K562 (cell line): ENCODE measurements around the gene ORC3. TPM values are rescaled to one million over a fixed set of nuclear protein-coding genes. Genes with fewer than 3 reads are reported as not detected.
"Not testable (repeated sequence)": the region's sequence is repeated elsewhere in the genome, so short reads cannot be mapped to it uniquely, and the experiment has no call there.

Experiments
- ATAC-seq: fragments of 200-7000 bp; cut with Tn5 transposase; 3 replicates; pipeline ENCODE4 v1.9.1; 2020; ENCODE audit warnings: moderate library complexity
- BruUV-seq: library from RNA; stranded (reverse); fragments of 400-500 nt; replicated peaks from 2 replicates; lab custom pipeline; 2021; lab: Mats Ljungman, UMichigan
- CTCF ChIA-PET: fragments of 300-600 bp; formaldehyde crosslinking; extraction: SDS; loops from one replicate; lab custom pipeline; 2021; ENCODE audit warnings: low intra/inter-chr PET ratio; lab: Yijun Ruan, JAX
- POLR2A ChIA-PET: fragments of 300-600, 350-650 bp; sonication (Branson Sonifier 250); formaldehyde crosslinking; extraction: SDS; loops from one replicate; lab custom pipeline; 2021; ENCODE audit warnings: antibody characterized with exemption, inconsistent platforms; lab: Yijun Ruan, JAX
- DNase-seq, 4 experiments: peaks; one replicate each; pipeline versions ENCODE4 v3.0.0 to v3.0.0-alpha.2; 2011 to 2018; ENCODE audit warnings: low spot score in 3 of 4, mixed read lengths in 3 of 4; ENCODE audit errors: extremely low read depth in 1 of 4
- FAIRE-seq: peaks from 2 replicates; lab custom pipeline; 2011; peaks lifted over from hg19 to GRCh38; lab: Jason Lieb, UNC
- H2AFZ ChIP-seq: 2 replicates; pipeline ENCODE4 v1.6.0; 2011; ENCODE audit warnings: low read depth, low read length, control low read depth, inconsistent platforms
- H3K27ac ChIP-seq: fragments of 200-600 bp; 3 replicates; pipeline ENCODE4 v1.8.0; 2011; ENCODE audit warnings: low read depth, mild to moderate bottlenecking, control low read depth, inconsistent platforms, low read length, moderate library complexity, mixed read lengths; ENCODE audit errors: extremely low read depth
- H3K27me3 ChIP-seq, 2 experiments: fragments of 300-600 bp in 1 of 2; 2 replicates in 1 of 2; 3 replicates in 1 of 2; pipeline versions ENCODE4 v1.6.0 to v1.8.0; 2011; ENCODE audit warnings: inconsistent platforms in 2 of 2, low read length in 2 of 2, mild to moderate bottlenecking in 1 of 2, mixed read lengths in 1 of 2, moderate library complexity in 1 of 2; ENCODE audit not compliant: control insufficient read depth in 2 of 2, insufficient read depth in 2 of 2
- H3K36me3 ChIP-seq: fragments of 300-600 bp; 3 replicates; pipeline ENCODE4 v1.8.0; 2011; ENCODE audit warnings: mild to moderate bottlenecking, low read length, inconsistent platforms; ENCODE audit not compliant: control insufficient read depth, insufficient read depth
- H3K4me1 ChIP-seq, 2 experiments: fragments of 200-600 bp in 1 of 2; replicated peaks in 1 of 2; 2 replicates in 1 of 2; 3 replicates in 1 of 2; pipeline versions ENCODE4 v1.5.1 to v1.8.0; 2011; ENCODE audit warnings: inconsistent platforms in 2 of 2, low read length in 2 of 2, mild to moderate bottlenecking in 1 of 2, mixed read lengths in 1 of 2, moderate library complexity in 1 of 2; ENCODE audit not compliant: control insufficient read depth in 2 of 2, insufficient read depth in 2 of 2
- H3K4me2 ChIP-seq: 2 replicates; pipeline ENCODE4 v1.6.1; 2011; ENCODE audit warnings: low read length, control low read depth, inconsistent platforms, mixed read lengths; ENCODE audit not compliant: insufficient read depth
- H3K4me3 ChIP-seq: fragments of 200-600 bp; sonication (generic), shearing (Covaris generic); 2 replicates; pipeline ENCODE4 v1.5.1; 2016; ENCODE audit warnings: control low read depth, inconsistent platforms
- H3K79me2 ChIP-seq: fragments of 200-600 bp; 3 replicates; pipeline ENCODE4 v1.8.0; 2011; ENCODE audit warnings: low read length, inconsistent platforms; ENCODE audit not compliant: control insufficient read depth, insufficient read depth
- H3K9ac ChIP-seq, 2 experiments: 2 replicates each; pipeline versions ENCODE4 v1.6.0 to v1.6.1; 2011; ENCODE audit warnings: low read depth in 2 of 2, low read length in 2 of 2, control low read depth in 1 of 2, inconsistent platforms in 1 of 2, mild to moderate bottlenecking in 1 of 2, mixed read lengths in 1 of 2; ENCODE audit not compliant: insufficient read depth in 1 of 2
- H3K9me1 ChIP-seq: one replicate; pipeline ENCODE4 v1.6.0; 2011; ENCODE audit warnings: inconsistent platforms, mild to moderate bottlenecking, low read length, moderate library complexity; ENCODE audit not compliant: control insufficient read depth, insufficient read depth
- H3K9me3 ChIP-seq: replicated peaks from 2 replicates; pipeline ENCODE4 v1.5.1; 2011; ENCODE audit warnings: low read depth, low read length, inconsistent platforms; ENCODE audit not compliant: control insufficient read depth, insufficient read depth
- H4K20me1 ChIP-seq: replicated peaks from 2 replicates; pipeline ENCODE4 v1.6.1; 2011; ENCODE audit warnings: low read length, inconsistent platforms, mixed read lengths; ENCODE audit not compliant: control insufficient read depth, insufficient read depth
- ADNP ChIP-seq: fragments of 200-800 bp; sonication (Bioruptor generic); IDR thresholded peaks from 2 replicates; pipeline ENCODE4 v1.6.1; 2016; ENCODE audit warnings: missing genetic modification characterization, missing compliant biosample characterization
- BACH1 ChIP-seq: fragments of 200-800 bp; sonication (Bioruptor generic); IDR thresholded peaks from 2 replicates; pipeline ENCODE4 v1.6.1; 2016; ENCODE audit warnings: missing genetic modification characterization, missing compliant biosample characterization
- BCOR ChIP-seq: fragments of 450-650 bp; IDR thresholded peaks from 2 replicates; pipeline ENCODE4 v1.6.1; 2016
- GATAD2B ChIP-seq: fragments of 450-650 bp; IDR thresholded peaks from 2 replicates; pipeline ENCODE4 v1.6.1; 2017; ENCODE audit warnings: mild to moderate bottlenecking, borderline replicate concordance
- LEF1 ChIP-seq: fragments of 450-650 bp; IDR thresholded peaks from 2 replicates; pipeline ENCODE4 v1.6.1; 2016; ENCODE audit warnings: mild to moderate bottlenecking
- POLR2H ChIP-seq: IDR thresholded peaks from 2 replicates; pipeline ENCODE4 v1.6.1; 2016; ENCODE audit warnings: missing genetic modification characterization, low read depth, mild to moderate bottlenecking, control low read depth, missing compliant biosample characterization, moderate library complexity
- RAD21 ChIP-seq, 2 experiments: fragments of 250-450 bp in 1 of 2; fragments of 450-650 bp in 1 of 2; sonication (Bioruptor Pico) in 1 of 2; formaldehyde crosslinking in 1 of 2; IDR thresholded peaks in 1 of 2; conservative IDR thresholded peaks in 1 of 2; 2 replicates each; pipeline versions ENCODE4 v1.4.0 to v1.8.0; 2020 to 2022; ENCODE audit warnings: mild to moderate bottlenecking in 2 of 2, moderate library complexity in 1 of 2
- RAD51 ChIP-seq: fragments of 450-650 bp; IDR thresholded peaks from 2 replicates; pipeline ENCODE4 v1.7.1; 2016; ENCODE audit warnings: low read depth, mild to moderate bottlenecking, borderline replicate concordance
- RFX7 ChIP-seq: fragments of 250-450 bp; sonication (Bioruptor Pico); IDR thresholded peaks from 2 replicates; pipeline ENCODE4 v1.5.1; 2021; ENCODE audit warnings: mild to moderate bottlenecking
- SMARCA4 ChIP-seq: fragments of 450-650 bp; IDR thresholded peaks from 2 replicates; pipeline ENCODE4 v1.6.1; 2016
- ZNF280A ChIP-seq: fragments of 450-650 bp; IDR thresholded peaks from 2 replicates; pipeline ENCODE4 v1.6.1; 2018; ENCODE audit warnings: mild to moderate bottlenecking, low read depth; ENCODE audit not compliant: partially characterized antibody
- WGBS: fragments of 100-300 bp; shearing (Covaris generic); methylation state at CpG from one replicate; pipeline ENCODE4 v1.1.6; 2016; ENCODE audit warnings: low coverage, mixed read lengths; ENCODE audit not compliant: insufficient coverage; ENCODE audit errors: missing lambda C conversion rate; 5-methylcytosine and 5-hydroxymethylcytosine counted together
- in situ Hi-C: fragments of 300-500 bp; cut with MboI; formaldehyde crosslinking; loops from 4 replicates; pipeline ENCODE4 v1.15.0; 2018; ENCODE audit warnings: inconsistent platforms, mixed read lengths
- intact Hi-C: fragments of 100-400 bp; cut with micrococcal nuclease; formaldehyde crosslinking; loops from 2 replicates; pipeline ENCODE4 v1.14.2; 2022
- polyA plus RNA-seq, 8 experiments: library from polyadenylated mRNA; depleted of rRNA in 4 of 8; stranded (reverse) in 5 of 8; unstranded in 3 of 8; fragments of >200 nt; fragmentation: Nextera tagmentation in 2 of 8; fragmentation: Illumina TruSeq in 1 of 8; extraction: Ambion mirVana in 2 of 8; extraction: Trizol in 1 of 8; gene quantifications; 2 replicates each; pipeline versions ENCODE4 v1.2.1 to v1.2.3, GENCODE V29; 2011 to 2014; ENCODE audit warnings: inconsistent platforms in 1 of 8, missing spikeins in 1 of 8
- total RNA-seq, 7 experiments: library from RNA; depleted of rRNA in 6 of 7; stranded (reverse); fragments of >200 nt in 6 of 7; fragmentation: Illumina TruSeq in 2 of 7; extraction: Trizol in 2 of 7; gene quantifications; 2 replicates each; pipeline versions ENCODE4 v1.2.1 to v1.2.3, GENCODE V29; 2011 to 2021; ENCODE audit warnings: low replicate concordance in 1 of 7
- TF ChIP-seq, protein P1 (sequence below): fragments of 450-650 bp; IDR thresholded peaks from 2 replicates; pipeline ENCODE4 v1.6.1; 2016
- TF ChIP-seq, protein P2 (sequence below), 2 experiments: fragments of 450-650 bp in 1 of 2; sonication (generic) in 1 of 2; formaldehyde crosslinking in 1 of 2; IDR thresholded peaks in 1 of 2; conservative IDR thresholded peaks in 1 of 2; 2 replicates each; pipeline versions ENCODE4 v1.6.1 to v1.8.1; 2016 to 2023; ENCODE audit warnings: mild to moderate bottlenecking in 2 of 2, moderate library complexity in 2 of 2, inconsistent platforms in 1 of 2, missing genetic modification reagents in 1 of 2
- TF ChIP-seq, protein P3 (sequence below): fragments of 250-450 bp; sonication (Bioruptor Pico); IDR thresholded peaks from 2 replicates; pipeline ENCODE4 v1.8.0; 2022; ENCODE audit warnings: inconsistent platforms

The ORC3 gene
- total and polyA plus RNA-seq, 9 of the 15 experiments (the other 6 are each of a cell fraction or from before 2014, with no cell fraction given) = 28.8 to 159 (median 74.8) TPM

- TF ChIP-seq, protein P1, sequence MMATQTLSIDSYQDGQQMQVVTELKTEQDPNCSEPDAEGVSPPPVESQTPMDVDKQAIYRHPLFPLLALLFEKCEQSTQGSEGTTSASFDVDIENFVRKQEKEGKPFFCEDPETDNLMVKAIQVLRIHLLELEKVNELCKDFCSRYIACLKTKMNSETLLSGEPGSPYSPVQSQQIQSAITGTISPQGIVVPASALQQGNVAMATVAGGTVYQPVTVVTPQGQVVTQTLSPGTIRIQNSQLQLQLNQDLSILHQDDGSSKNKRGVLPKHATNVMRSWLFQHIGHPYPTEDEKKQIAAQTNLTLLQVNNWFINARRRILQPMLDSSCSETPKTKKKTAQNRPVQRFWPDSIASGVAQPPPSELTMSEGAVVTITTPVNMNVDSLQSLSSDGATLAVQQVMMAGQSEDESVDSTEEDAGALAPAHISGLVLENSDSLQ = 0 out of 2 replicates have a peak, but pooled peaks have one; percentile 3
- TF ChIP-seq SMARCA4 (peak; percentile 11; the same call in 1 of the 2 replicates), LEF1 (0 out of 2 replicates have a peak, but pooled peaks have one; percentile 16), BACH1 (tag) (0 out of 2 replicates have a peak, but pooled peaks have one; percentile 77), RAD51 (no peak), POLR2H (tag) (peak; percentile 45), RFX7 (CRISPR knock-in tag) (0 out of 2 replicates have a peak, but pooled peaks have one; percentile 41), RAD21 (CRISPR knock-in tag; conservative IDR thresholded peaks at IDR 0.05 in 1 of 2, IDR thresholded peaks at IDR 0.05 in 1 of 2) (peak; percentile 7 to 8; a peak in 2 of 4 replicates)
Measured at GRCh38 chr6:87702589-87702945, 112.6 kb downstream of the ORC3 start (continued).

DNA sequence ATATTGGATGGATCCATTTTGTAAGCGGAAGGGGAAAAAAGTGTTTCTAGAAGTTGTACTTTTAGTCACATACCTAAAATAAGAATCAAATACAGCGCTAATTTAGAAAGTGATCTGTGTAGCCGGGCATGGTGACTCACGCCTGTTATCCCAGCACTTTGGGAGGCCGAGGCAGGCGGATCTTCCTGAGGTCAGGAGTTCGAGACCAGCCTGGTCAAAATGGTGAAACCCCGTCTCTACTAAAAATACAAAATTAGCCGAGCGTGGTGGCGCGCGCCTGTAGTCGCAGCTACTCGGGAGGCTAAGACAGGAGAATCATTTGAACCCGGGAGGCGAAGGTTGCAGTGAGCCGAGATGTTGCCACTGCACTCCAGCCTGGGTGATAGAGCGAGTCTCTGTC, 113.1 kb downstream of the ORC3 start:
- POLR2A ChIA-PET = interaction anchor here (0.7 to 7.8 kb wide), 6 partner anchors 12 to 1756 kb away, joined by 3 to 77 read pairs (median 4); no protein-coding TSS in a partner anchor
- peaks cover 24% of the 10 kb centered on the region for H3K36me3 ChIP-seq
- intact Hi-C loops = loop anchor here (5.0 to 10.0 kb wide), 3 partner anchors 54 to 228 kb away; partner anchors contain the start of gene SLC35A1
- H3K4me3 ChIP-seq = peak overlapping the region; percentile 96
- CTCF ChIA-PET, H3K27me3 ChIP-seq, FAIRE-seq, DNase-seq, H3K9me1 ChIP-seq, ATAC-seq, H3K9me3 ChIP-seq, BruUV-seq, in situ Hi-C loops: not testable (repeated sequence)
- H3K4me1 ChIP-seq = peaks cover 8 to 15% of the 10 kb centered on the region in 2 experiments
- H2AFZ ChIP-seq = peak overlapping the region; percentile 90
- H3K4me2 ChIP-seq = peak overlapping the region; percentile 93
- H3K79me2 ChIP-seq = peaks cover 41% of the 10 kb centered on the region
- peaks cover 30% of the 10 kb centered on the region for H4K20me1 ChIP-seq
- 72% methylated on average over 18 of the region's 19 CpGs for WGBS
- H3K27ac ChIP-seq = peak overlapping the region; percentile 84; the same call in 2 of the 3 replicates
- H3K9ac ChIP-seq = peak overlapping the region in 1 of 2 experiments; percentile 77; a peak in 2 of 4 replicates
- TF ChIP-seq BCOR (peak; percentile 81), ADNP (tag) (peak; percentile 81), ZNF280A (peak; percentile 2), GATAD2B (0 out of 2 replicates have a peak, but pooled peaks have one; percentile 46)
- TF ChIP-seq, protein P2, sequence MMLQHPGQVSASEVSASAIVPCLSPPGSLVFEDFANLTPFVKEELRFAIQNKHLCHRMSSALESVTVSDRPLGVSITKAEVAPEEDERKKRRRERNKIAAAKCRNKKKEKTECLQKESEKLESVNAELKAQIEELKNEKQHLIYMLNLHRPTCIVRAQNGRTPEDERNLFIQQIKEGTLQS (IDR thresholded peaks at IDR 0.05) = 0 out of 2 replicates have a peak, but pooled peaks have one; percentile 23
- TF ChIP-seq, protein P2 (CRISPR knock-in tag; conservative IDR thresholded peaks at IDR 0.05) = not testable (repeated sequence)
- TF ChIP-seq, protein P3, sequence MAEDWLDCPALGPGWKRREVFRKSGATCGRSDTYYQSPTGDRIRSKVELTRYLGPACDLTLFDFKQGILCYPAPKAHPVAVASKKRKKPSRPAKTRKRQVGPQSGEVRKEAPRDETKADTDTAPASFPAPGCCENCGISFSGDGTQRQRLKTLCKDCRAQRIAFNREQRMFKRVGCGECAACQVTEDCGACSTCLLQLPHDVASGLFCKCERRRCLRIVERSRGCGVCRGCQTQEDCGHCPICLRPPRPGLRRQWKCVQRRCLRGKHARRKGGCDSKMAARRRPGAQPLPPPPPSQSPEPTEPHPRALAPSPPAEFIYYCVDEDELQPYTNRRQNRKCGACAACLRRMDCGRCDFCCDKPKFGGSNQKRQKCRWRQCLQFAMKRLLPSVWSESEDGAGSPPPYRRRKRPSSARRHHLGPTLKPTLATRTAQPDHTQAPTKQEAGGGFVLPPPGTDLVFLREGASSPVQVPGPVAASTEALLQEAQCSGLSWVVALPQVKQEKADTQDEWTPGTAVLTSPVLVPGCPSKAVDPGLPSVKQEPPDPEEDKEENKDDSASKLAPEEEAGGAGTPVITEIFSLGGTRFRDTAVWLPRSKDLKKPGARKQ (CRISPR knock-in tag) = peak; percentile 45; the same call in 1 of the 2 replicates
